Measurements from ENCODE around the gene TNFRSF4.

The TNFRSF4 gene

GRCh38 chr1:1167841-1168450 is 46.0 kb downstream of the TNFRSF4 start:
- no peak for DNase-seq

GRCh38 chr1:1167398-1167821 is 46.5 kb downstream of the TNFRSF4 start:
- no peak for DNase-seq

GRCh38 chr1:1166642-1167397 is 47.1 kb downstream of the TNFRSF4 start:
- no peak for DNase-seq

DNA sequence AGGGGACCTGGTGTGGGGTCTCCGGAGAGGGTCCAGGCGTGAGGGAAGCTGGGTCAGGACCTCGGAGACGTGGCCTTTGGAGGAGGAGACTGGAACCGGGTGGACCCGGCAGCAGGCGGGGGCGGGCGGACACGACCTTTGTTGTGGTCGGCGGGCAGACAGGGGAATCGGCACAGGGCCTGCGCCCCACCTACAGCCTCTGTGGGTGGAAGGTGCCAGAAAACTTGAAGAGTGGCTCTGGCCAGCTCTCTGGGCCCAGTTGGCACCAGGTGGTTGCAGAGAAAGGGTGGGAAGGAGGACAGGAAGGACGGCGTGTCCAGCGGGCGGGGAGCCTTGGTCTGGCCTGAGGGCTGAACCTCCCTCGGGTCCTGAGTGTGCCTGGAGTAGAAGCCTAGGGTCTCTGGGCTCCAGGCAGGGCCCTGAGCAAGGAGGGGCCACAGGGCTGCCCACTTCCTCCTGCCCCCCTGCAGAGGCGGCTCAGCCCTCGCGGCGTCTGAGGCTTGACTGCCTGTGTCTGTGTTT is 48.0 kb downstream of the TNFRSF4 start:
- no peak for DNase-seq

DNA sequence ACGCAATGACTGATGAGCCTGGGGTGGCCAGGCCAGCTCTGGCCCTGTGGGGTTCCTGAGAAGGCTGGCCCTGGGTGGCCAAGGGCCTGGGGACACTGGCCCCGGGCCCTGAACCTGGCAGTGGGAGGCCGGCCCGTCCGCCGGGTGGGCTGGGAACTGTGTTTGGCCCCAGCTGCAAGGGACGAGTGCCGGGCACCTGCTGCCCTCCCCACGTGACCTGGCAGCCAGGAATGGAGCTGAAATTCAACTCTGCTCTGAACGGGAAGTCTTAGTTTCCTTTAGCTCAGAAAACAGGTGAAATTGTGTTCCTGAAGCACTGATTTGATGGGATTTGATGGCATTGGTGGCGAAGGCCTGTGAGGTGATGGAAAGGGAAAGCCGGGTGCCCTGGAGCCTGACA is 48.5 kb downstream of the TNFRSF4 start:
- no peak for DNase-seq

DNA sequence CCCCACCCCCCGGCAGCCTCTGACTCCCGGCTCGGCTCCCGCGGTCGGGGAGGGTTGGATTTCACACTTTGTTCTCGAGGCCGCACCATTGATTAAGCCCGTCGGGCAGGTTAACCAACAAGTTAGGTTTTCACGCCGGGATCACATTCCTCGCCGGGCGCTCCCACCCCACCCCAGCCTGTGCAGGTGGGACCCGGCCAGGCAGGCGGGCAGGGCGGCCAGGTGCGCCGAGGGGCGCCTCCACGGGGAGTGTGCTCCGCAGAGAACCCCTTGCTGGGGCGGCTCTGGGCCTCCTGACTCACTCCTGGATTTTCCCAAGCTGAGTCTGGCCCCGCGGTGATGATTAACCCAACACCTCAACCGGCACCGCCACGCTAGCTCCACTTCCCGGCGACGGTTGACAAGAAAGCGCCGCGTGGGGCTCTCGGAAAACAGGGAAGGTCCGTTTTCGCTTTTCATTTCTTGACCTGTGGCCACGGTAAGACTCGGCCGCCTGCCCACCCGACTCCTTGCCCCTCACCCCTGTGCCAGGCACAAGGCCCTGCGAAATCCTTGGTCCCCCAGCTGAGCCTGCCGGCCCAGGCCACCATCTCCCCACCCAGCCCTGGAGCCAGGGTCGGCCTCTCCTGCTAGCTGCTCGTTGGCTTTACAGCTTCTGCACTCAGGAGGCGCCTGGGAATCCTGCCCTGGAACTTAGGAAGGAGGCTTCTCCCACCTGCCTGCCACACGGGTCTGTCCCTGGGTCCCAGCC is 49.1 kb downstream of the TNFRSF4 start:
- DNase-seq = no peak

GRCh38 chr1:1164361-1164700 is 49.6 kb downstream of the TNFRSF4 start:
- no peak for DNase-seq

DNA sequence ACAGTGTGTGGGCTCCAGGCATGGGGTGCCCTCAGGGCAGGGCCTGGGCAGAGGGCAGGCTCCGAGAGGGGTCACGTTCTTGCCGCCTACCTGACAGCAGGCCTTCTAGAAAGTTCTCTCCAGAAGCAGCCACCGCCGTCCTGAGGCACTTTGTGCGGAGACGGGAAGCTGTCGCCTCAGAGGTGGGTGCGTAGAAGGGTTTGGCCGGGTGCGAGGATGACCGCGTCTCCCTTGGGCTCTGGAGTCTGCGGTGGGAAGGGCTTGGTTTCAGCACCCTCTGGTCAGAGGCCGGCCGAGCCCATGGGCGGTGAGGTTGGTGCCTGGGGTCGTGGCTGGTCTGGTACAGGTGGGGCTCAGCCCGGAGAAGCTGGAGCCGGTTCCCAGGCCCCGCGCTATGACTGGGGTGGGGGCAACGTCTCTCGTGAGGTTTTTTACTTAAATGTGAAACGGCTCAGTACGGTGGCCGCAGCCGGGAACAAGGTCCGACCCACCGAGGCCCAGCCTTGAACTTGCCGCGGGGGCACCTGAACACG is 50.3 kb downstream of the TNFRSF4 start:
- no peak for DNase-seq

GRCh38 chr1:1162597-1163537 is 51.1 kb downstream of the TNFRSF4 start:
- no peak for DNase-seq

DNA sequence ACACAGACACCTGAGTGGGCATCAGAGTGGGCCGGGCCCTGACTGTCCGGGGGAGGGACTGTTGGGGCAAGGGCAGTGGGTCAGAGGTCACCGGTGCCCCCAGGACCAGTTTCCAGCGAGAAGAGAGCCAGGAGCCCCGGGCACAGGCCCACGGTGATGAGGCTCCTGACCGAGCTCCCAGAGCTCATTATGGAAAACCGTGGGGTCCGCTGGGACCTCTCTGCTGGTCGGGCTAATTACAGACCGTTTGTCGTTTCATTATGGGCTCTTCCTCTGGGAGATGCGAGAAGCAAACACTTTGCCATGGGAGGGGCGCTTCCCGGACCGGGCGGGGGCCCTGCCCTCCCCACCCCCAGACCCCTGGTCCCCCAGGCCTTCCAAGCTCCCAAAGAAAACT is 52.3 kb downstream of the TNFRSF4 start:
- DNase-seq = no peak

Data from CD4-positive, alpha-beta T cell treated with Interleukin-15 for 1 hour (primary cell).